Body of pancreas (tissue), 4 donors: ENCODE results near the gene TOM1L2. TPM values are rescaled to one million over a fixed set of nuclear protein-coding genes. Genes with fewer than 3 reads are reported as not detected.

Experiments
- ATAC-seq: fragments of 150-250 bp; one replicate; pipeline ENCODE4 v1.9.1; 2016
- DNase-seq, 4 donors: peaks; one replicate each; pipeline ENCODE4 v3.0.0-alpha.2; 2019
- H3K27ac ChIP-seq, 4 donors: fragments of 200-600 bp; sonication (generic); 1 replicate in 3 of 4; 2 replicates in 1 of 4; pipeline versions ENCODE4 v1.5.1 to v1.6.1; 2016 to 2019; ENCODE audit warnings: mild to moderate bottlenecking in 1 of 4, mixed read lengths in 1 of 4, moderate library complexity in 1 of 4
- H3K27me3 ChIP-seq, 2 donors: fragments of 200-600 bp; sonication (generic); one replicate each; pipeline ENCODE4 v1.6.0; 2016; ENCODE audit warnings: mild to moderate bottlenecking in 1 of 2
- H3K36me3 ChIP-seq, 2 donors: fragments of 200-600 bp; sonication (generic); replicated peaks in 1 of 2; 2 replicates each; pipeline ENCODE4 v1.5.1; 2016; ENCODE audit warnings: low read depth in 2 of 2; ENCODE audit not compliant: insufficient read depth in 1 of 2
- H3K4me1 ChIP-seq: fragments of 200-600 bp; sonication (generic); one replicate; pipeline ENCODE4 v1.6.0; 2016
- H3K4me3 ChIP-seq, 2 donors: fragments of 200-600 bp; sonication (generic); 1 replicate in 1 of 2; 2 replicates in 1 of 2; pipeline ENCODE4 v1.5.1; 2016 to 2019
- H3K9me3 ChIP-seq, 3 donors: fragments of 200-600 bp; sonication (generic); 1 replicate in 2 of 3; 2 replicates in 1 of 3; pipeline ENCODE4 v1.5.1; 2016
- CTCF ChIP-seq, 7 experiments: fragments of 450-650 bp in 4 of 7; fragments of 200-600 bp in 3 of 7; sonication (generic) in 3 of 7; IDR thresholded peaks; one replicate each; pipeline ENCODE4 v1.5.1; 2016 to 2019; ENCODE audit warnings: antibody characterized with exemption in 7 of 7
- POLR2A ChIP-seq, 3 donors: fragments of 450-650 bp; IDR thresholded peaks; one replicate each; pipeline ENCODE4 v1.6.1; 2016; ENCODE audit warnings: antibody characterized with exemption in 3 of 3, mild to moderate bottlenecking in 2 of 3
- WGBS, 2 donors: methylation state at CpG; one replicate each; pipeline ENCODE4 v1.1.5; 2017; 5-methylcytosine and 5-hydroxymethylcytosine counted together
- intact Hi-C: fragments of 100-400 bp; cut with DNase I; formaldehyde crosslinking; loops from one replicate; pipeline ENCODE4 v1.15.1; 2023
- total RNA-seq, 2 donors: library from RNA; depleted of rRNA; stranded (reverse); fragments of >200 nt; gene quantifications; one replicate each; pipeline ENCODE4 v1.1.0, GENCODE V29; 2016

TOM1L2 gene
- total RNA-seq, 2 donors from 2014 or later: 35.9 to 55.8 TPM

GRCh38 chr17:17843096-17843495 is 129.1 kb downstream of the TOM1L2 start:
- H3K27ac ChIP-seq: peak overlapping the region in 3 of 4 donors; percentile 98 to 100 (median 100)
- 68 to 83% methylated on average over 3 to 4 of the region's 4 CpGs for WGBS, 2 donors
- intact Hi-C loops: no loop called here
- peaks cover 50% of the 10 kb centered on the region for H3K4me1 ChIP-seq
- TF ChIP-seq POLR2A (IDR thresholded peaks at IDR 0.05): no peak
- no peak for TF ChIP-seq CTCF (IDR thresholded peaks at IDR 0.05)
- no peak overlapping the region for H3K4me3 ChIP-seq
- no peaks in the 10 kb centered on the region for H3K27me3 ChIP-seq
- H3K9me3 ChIP-seq: no peaks in the 10 kb centered on the region
- H3K36me3 ChIP-seq: no peaks in the 10 kb centered on the region
- DNase-seq (no peak), ATAC-seq (no peak)

- ATAC-seq: no peak
- H3K9me3 ChIP-seq: no peaks in the 10 kb centered on the region
- no peaks in the 10 kb centered on the region for H3K27me3 ChIP-seq
- intact Hi-C loops: no loop called here
- no peaks in the 10 kb centered on the region for H3K36me3 ChIP-seq
- TF ChIP-seq CTCF (IDR thresholded peaks at IDR 0.05) (no peak), POLR2A (IDR thresholded peaks at IDR 0.05) (no peak)
- H3K4me1 ChIP-seq: peaks cover 58% of the 10 kb centered on the region
- DNase-seq: no peak
- H3K4me3 ChIP-seq: no peak overlapping the region
- H3K27ac ChIP-seq: peak overlapping the region; percentile 98 to 100 (median 100)
- 41 to 60% methylated on average over 1 to 8 of the region's 9 CpGs for WGBS, 2 donors
Measured at GRCh38 chr17:17842111-17842876, 129.9 kb downstream of the TOM1L2 start.

DNA sequence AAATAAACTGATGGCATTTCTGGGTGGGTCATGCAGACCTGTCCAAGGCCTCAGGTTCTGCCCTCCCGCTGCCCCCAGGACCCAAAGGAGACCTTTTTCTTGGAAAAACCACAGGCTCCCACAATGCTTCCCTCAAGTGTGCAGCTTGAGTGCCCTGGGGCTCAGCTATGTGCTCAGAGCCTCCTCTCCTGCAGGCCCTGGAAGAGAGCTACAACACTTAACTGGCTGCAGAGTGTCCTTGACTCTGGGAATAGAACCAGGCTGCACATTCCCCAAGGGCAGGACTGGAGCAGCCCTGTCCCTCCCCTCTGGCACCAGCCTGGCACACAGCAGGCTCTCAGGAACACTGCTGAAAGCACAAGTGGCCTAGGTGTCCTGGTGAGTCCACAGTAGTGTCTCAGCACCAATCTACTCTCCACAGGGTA is 130.6 kb downstream of the TOM1L2 start:
- ATAC-seq (peak; percentile 31), DNase-seq (peak; percentile 77 to 90 (median 88))
- Histone ChIP-seq H3K27me3 (no peaks in the 10 kb centered on the region), H3K36me3 (no peaks in the 10 kb centered on the region), H3K4me1 (peaks cover 65% of the 10 kb centered on the region), H3K9me3 (no peaks in the 10 kb centered on the region), H3K27ac (peak overlapping the region; percentile 98 to 100 (median 100)), H3K4me3 (no peak overlapping the region)
- peak; percentile 33 to 54 (median 44) for TF ChIP-seq POLR2A (IDR thresholded peaks at IDR 0.05)
- peak in 3 of 7 experiments; percentile 13 to 19 (median 15) for TF ChIP-seq CTCF (IDR thresholded peaks at IDR 0.05)
- intact Hi-C loops: no loop called here
- WGBS, 2 donors: 17% methylated on average over 1 of the region's 1 CpG; no CpG with 5 or more reads in 1 of the 2 donors

DNA sequence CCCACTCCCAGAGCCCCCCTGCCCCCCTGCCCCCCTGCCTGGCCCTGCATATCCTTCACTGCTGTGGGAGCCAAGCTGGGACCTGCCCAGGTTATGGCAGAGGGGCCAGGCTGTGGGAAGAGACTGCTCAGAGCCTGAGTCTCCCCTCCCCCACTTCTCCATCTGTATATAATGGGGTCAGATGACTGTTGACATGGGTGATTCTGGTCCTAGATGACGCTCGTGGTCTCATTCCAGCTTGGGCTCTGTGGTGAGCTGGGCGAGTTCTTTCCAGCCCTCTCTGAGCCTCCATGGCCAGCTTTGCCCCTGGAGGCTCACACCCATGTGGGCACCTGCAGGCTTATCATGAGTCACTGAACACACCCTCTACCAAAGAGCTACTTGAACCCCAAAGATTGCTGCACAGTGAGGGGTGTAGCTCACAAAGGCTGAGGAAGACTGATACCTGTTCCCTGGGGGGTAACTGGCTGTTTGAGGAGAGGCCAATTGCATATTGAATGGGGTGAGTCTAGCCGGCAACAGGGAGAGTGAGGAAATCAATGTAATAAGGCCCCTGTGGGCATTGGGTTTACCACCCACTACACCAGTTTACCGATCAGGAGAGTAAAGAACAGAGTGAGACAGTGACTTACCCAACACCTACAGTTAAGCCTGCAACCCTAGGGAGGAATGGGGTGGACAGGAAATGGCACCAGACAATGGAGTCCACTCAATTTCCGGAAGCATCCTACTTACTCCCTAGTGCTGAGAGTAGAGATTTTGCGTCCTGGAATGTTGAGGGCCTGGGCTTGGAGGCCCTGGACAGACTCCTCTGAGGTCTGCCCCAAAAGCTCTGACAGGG is 131.2 kb downstream of the TOM1L2 start:
- Histone ChIP-seq H3K4me3 (no peak overlapping the region), H3K4me1 (peaks cover 69% of the 10 kb centered on the region), H3K36me3 (no peaks in the 10 kb centered on the region), H3K27ac (peak overlapping the region; percentile 98 to 100 (median 100)), H3K9me3 (no peaks in the 10 kb centered on the region), H3K27me3 (no peaks in the 10 kb centered on the region)
- no peak for TF ChIP-seq POLR2A (IDR thresholded peaks at IDR 0.05)
- no peak for TF ChIP-seq CTCF (IDR thresholded peaks at IDR 0.05)
- intact Hi-C loops: no loop called here
- DNase-seq: no peak
- 40 to 50% methylated on average over 4 to 7 of the region's 7 CpGs for WGBS, 2 donors
- ATAC-seq: no peak
